KBM-7 (cell line): ENCODE results near the gene WDFY3.
"Not testable (repeated sequence)": the region's sequence is repeated elsewhere in the genome, so short reads cannot be mapped to it uniquely, and the experiment has no call there.

Experiments
- DNase-seq: peaks from one replicate; pipeline ENCODE4 v3.0.0-alpha.2; 2015
- in situ Hi-C: fragments of 300-500 bp; cut with MboI; formaldehyde crosslinking; loops from 2 replicates; pipeline ENCODE4 v1.14.3; 2020; ENCODE audit warnings: low sequenced_read_pairs, low pct_unique_long_range_greater_than_20kb, mixed read lengths

Gene WDFY3

DNA sequence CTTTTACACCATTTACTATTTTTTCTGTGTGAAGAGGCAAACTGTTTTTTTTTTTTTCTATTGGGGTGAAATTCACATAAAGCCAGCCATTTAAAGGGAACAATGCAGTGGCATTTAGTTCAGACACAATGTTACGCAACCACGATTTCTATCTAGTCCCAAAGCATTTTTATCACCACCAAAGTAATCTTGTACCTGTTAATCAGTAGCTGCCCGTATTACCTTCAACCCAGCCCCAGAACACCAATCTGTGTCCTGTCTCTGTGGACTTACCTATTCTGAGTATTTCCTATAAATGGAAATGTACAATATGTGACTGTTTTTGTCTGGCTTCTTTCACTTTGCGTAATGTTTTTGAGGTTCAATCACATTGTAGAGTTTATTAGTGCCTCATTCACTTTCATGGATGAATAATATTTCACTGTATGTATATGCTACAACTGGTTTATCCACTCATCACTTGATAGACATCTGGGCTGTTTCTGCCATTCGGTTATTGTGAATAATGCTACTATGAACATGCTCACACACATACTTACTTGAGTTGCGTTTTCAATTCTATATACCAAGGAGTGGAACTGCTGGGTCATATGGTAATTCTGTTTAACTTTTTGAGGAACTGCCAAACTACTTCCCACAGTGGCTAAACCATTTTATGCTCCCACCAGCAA is 267.4 kb downstream of the WDFY3 start:
- in situ Hi-C loops, result no loop called here
- no peak for DNase-seq

GRCh38 chr4:84697615-84698201 is 268.8 kb downstream of the WDFY3 start:
- DNase-seq, result no peak

DNA sequence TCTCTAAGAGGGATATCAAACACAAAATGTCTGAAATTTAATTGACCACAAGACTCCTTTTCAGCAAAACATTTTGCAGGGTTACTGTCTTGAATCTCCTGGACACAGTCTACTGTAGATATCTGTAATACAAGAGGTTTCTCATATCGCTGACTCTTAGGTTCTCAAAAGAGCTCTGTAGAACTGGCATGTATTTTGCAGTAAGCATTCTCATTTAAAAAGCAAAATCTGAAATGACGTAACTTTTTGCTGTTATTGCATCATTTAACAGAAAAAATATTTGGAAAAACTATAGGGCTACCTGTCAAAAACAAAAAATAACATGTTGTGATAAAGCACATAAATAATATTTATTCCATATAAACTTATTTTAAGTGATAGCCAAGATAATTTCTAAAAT is 269.3 kb downstream of the WDFY3 start:
- no peak for DNase-seq
- in situ Hi-C loops, result no loop called here

More at GRCh38 chr4:84697615-84698201, 268.8 kb downstream of the WDFY3 start:
- in situ Hi-C loops, result no loop called here

GRCh38 chr4:84691800-84692199 is 274.7 kb downstream of the WDFY3 start:
- in situ Hi-C loops, result no loop called here
- no peak for DNase-seq

DNA sequence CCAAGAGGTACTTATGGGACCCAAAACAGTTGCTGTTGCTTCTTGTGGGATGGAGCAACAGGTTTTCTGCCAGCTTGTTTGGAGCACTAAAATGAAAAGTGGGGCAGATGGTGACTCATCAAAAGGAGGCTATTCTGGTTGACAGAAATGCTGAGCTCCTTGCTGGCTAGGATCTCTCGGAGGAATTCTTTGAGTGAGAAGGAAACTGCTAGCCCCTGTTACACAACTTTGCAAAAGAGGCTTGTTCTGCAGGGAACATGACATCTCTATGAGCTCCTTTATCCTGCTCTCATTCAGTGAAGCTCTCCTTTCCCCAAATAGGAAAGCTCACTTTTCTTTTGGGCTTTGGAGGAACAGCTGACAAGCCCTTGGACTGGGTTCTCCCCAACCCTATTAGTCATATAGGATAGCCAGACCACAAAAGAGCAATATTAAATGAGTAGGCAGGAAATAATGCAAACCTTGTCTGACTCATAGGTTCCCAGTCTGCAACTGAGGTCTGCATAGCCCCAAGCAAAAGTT is 275.3 kb downstream of the WDFY3 start:
- in situ Hi-C loops, result no loop called here
- DNase-seq, result no peak

DNA sequence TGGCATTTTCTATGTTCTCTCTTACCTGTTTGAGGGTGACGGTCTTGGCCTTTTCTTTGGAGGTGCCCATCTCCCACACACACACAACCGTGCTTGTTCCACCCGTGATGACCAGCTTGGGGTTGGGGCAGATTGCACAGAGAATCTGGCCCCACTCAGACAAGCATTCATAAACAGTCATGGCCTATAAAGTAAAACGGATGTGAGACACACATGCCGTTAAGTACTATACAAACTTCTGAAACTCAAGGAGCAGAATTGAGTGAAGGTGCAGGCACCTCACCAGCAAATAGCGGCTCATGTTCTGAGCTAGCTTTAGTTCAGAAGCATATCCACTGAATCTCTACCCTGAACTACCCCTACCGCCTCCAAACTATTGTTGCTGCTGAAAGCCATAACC is 276.0 kb downstream of the WDFY3 start:
- in situ Hi-C loops, result no loop called here
- no peak for DNase-seq

DNA sequence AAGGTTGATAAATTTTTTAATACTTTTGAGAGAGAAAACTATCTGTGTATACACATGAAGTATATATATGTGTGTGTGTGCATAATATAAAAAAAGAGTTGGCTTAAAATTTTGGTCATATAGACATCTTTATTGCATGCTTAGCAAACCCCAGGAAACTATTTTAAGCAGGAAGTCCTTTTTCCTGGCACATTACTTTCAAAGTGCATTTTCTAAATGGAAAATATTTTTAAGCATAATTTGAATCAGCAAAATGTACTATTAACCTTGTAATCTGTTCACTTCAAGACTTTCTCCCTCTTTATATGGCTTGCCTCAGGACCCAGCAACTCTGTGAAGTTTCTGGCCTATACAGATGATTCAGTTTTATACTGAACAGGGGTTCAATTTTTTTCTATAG is 277.3 kb downstream of the WDFY3 start:
- in situ Hi-C loops, result no loop called here
- no peak for DNase-seq

DNA sequence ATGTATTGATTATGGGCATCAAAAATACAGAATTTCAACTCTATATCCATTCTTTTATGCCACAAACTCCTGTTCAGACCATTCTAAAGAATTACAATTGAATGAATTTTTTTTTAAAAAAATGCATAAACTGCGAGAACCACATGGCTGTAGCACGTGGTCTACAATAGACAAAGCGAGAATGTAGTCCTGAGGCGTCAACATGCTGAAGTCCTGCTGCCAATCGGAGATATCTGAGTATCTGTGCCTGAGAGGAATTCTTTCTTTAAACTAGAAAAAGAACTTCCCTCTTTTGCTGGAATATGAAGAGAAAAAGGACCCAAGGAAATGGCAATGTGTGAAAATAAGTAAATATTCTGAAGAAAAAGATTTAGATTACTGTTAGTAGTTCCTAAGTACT is 277.9 kb downstream of the WDFY3 start:
- no peak for DNase-seq
- in situ Hi-C loops, result no loop called here

DNA sequence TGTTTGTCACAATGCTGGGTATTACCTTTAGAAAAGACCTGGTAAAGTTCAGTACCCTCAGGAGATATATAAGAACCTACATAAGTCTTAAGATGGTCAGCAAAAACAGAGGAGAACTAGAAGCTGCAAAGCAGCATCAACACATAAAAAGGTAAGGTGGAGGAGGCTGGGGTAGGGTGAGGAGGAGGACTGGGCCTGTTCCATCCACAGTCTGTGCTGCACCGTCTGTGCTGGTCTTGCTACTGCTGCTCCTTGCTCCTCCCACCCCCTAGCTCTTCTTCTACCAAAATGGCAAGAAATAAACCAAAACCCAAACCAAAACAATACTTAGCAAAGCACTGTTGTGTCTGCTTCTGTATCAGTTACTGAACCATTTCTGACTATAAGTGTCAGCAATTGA is 281.4 kb downstream of the WDFY3 start:
- DNase-seq, result no peak
- in situ Hi-C loops, result no loop called here

GRCh38 chr4:84684361-84684760 is 282.1 kb downstream of the WDFY3 start:
- in situ Hi-C loops, result no loop called here
- no peak for DNase-seq

GRCh38 chr4:84683064-84683850 is 283.2 kb downstream of the WDFY3 start:
- in situ Hi-C loops, result no loop called here
- DNase-seq, result no peak

GRCh38 chr4:84682661-84683060 is 283.8 kb downstream of the WDFY3 start:
- in situ Hi-C loops, DNase-seq: not testable (repeated sequence)

DNA sequence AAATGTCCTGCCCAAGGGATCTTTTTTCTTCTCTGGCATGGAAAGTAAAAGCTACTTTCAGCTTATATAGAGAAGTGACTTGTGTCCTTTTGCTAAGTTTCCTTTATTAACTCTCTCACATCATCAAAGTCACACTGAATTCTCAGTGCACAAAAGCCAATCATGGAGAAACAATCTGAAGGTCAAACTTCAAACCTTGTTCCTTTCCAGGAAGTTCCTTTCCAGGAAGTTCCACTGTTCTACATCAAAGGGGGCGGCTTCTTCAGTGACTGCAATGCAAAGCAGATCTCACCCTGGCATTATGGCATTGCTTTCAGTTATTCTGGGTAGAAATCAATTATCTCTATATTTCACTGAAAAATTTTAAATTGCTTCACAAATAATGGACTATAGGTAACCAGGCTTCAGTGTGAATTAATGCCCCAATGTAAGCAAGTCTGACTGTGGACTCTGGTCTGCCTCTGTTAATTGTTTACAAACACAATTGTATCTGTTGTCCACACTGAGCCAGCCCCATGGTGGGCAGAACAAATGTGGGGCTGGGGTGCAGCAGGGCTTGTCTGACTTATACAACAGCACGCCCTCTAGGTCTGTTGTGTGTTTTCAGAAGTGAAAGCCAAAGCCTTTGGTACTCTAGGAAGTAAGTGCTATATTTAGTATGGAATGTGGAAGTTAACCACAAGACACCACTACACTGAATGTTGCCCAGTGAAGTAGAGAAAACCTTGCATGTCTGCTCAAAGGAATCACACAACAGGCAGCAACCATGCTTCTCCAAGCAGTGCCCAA is 284.8 kb downstream of the WDFY3 start:
- in situ Hi-C loops, result no loop called here

GRCh38 chr4:84680956-84681355 is 285.5 kb downstream of the WDFY3 start:
- in situ Hi-C loops, result no loop called here
- DNase-seq, result no peak

More for the DNA sequence above, 284.8 kb downstream of the WDFY3 start:
- DNase-seq, result peak; percentile 81

- in situ Hi-C loops, result no loop called here
- DNase-seq, result no peak
Measured at GRCh38 chr4:84678976-84679744, 287.3 kb downstream of the WDFY3 start.

GRCh38 chr4:84677995-84678394 is 288.5 kb downstream of the WDFY3 start:
- in situ Hi-C loops, result no loop called here
- DNase-seq, result no peak

DNA sequence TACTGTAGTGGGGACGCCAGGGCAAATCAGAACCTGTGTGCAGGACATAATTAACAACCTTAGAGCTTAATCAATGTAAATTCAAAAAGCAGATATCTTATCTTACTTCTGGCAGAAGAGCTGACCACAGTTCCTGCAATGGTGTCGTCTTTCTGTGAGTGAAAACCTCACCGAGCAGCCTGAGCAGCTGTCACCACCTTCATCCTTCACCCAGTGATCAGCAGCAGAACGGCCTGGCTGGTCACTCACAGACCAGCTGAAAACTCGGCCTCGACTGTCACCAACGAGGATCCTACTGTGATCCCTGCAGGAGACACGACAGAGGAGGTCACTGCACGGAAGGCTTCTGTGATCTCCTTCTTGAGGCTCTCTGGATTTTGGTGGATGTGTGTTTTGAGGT is 289.4 kb downstream of the WDFY3 start:
- in situ Hi-C loops, result no loop called here
- no peak for DNase-seq

GRCh38 chr4:84673475-84674240 is 292.8 kb downstream of the WDFY3 start:
- in situ Hi-C loops, result no loop called here
- DNase-seq, result no peak
